ENCODE results near the gene MRPL49. TPM values are rescaled to one million over a fixed set of nuclear protein-coding genes. Genes with fewer than 3 reads are reported as not detected.

MRPL49 gene
- total and polyA plus RNA-seq, 12 donors = 32.7 to 180 (median 125) TPM

DNA sequence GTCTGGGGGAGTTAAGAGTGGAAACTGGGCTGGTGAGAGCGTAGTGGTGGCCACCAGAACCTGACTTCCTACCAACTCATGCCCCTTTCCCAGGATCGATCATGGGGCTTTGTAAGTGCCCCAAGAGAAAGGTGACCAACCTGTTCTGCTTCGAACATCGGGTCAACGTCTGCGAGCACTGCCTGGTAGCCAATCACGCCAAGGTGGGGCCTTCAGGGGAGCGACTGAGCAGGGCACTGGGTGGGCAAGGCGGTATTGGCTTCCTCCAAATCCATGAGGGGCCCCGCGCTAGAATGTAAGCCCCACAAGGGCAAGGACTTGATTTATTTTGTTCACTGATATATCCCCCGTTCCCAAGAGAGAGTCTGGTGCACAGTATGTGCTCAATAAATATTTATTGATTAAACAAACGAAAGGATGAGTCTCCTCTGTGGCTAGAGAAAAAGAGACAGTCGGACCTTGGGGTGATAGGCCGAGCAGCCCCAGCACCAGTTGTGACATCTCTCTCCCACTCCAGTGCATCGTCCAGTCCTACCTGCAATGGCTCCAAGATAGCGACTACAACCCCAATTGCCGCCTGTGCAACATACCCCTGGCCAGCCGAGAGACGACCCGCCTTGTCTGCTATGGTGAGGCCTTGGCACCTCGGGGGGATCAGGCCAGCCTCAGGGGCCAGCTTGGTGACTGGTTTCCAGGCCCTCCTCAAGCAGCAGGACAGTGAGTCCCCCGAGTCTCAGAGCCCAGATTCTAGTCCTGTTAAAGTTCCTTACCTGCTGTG, 37.3 kb upstream of the MRPL49 start:
- TF ChIP-seq, protein P1, sequence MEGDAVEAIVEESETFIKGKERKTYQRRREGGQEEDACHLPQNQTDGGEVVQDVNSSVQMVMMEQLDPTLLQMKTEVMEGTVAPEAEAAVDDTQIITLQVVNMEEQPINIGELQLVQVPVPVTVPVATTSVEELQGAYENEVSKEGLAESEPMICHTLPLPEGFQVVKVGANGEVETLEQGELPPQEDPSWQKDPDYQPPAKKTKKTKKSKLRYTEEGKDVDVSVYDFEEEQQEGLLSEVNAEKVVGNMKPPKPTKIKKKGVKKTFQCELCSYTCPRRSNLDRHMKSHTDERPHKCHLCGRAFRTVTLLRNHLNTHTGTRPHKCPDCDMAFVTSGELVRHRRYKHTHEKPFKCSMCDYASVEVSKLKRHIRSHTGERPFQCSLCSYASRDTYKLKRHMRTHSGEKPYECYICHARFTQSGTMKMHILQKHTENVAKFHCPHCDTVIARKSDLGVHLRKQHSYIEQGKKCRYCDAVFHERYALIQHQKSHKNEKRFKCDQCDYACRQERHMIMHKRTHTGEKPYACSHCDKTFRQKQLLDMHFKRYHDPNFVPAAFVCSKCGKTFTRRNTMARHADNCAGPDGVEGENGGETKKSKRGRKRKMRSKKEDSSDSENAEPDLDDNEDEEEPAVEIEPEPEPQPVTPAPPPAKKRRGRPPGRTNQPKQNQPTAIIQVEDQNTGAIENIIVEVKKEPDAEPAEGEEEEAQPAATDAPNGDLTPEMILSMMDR (IDR thresholded peaks at IDR 0.05) = no peak
- TF ChIP-seq POLR2A (IDR thresholded peaks at IDR 0.05) = no peak
- intact Hi-C loops (cut with DNase I) = no loop called here

DNA sequence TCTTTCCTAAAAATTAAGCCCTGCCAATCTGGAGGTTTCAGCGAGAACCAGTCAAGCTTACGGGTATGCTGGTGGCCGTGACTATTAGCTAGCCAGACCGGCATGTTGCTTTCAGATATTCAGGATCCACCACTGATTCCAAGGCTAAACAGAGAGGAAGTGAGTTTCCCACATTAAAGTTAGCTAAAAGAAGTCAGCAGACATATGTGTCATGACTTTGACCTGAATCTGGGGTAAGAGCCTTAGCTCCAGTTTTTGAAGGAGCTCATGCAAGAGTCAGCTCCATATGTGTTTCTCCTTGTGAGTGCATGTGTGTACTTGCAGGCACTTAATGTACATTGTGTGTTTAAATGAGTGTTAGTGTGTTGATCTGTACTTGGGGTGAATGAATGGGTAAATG, 36.7 kb upstream of the MRPL49 start:
- TF ChIP-seq POLR2A (IDR thresholded peaks at IDR 0.05) = no peak
- no peaks in the 10 kb centered on the region for H3K9me3 ChIP-seq (replicated peaks in 1 of 3)
- H3K27me3 ChIP-seq = no peaks in the 10 kb centered on the region
- H3K36me3 ChIP-seq (replicated peaks in 1 of 2) = peaks cover 0 to 46% of the 10 kb centered on the region in 2 donors
- no peak overlapping the region for H3K27ac ChIP-seq
- peaks cover 12 to 20% of the 10 kb centered on the region in 2 donors for H3K4me1 ChIP-seq (replicated peaks in 1 of 2)
- WGBS, 4 donors = 75 to 87% (median 81%) methylated on average over 4 of the region's 4 CpGs
- DNase-seq = no peak
- intact Hi-C loops (cut with DNase I) = no loop called here
- H3K4me3 ChIP-seq = no peak overlapping the region

More for the DNA sequence above, 37.3 kb upstream of the MRPL49 start:
- 20 to 42% (median 35%) methylated on average over 16 to 23 of the region's 23 CpGs for WGBS, 4 donors
- Histone ChIP-seq H3K4me3 (peak overlapping the region; percentile 41 to 93 (median 80)), H3K27me3 (no peaks in the 10 kb centered on the region), H3K36me3 (replicated peaks in 1 of 2) (peaks cover 0 to 44% of the 10 kb centered on the region in 2 donors), H3K27ac (peak overlapping the region; percentile 84 to 93 (median 90)), H3K9me3 (replicated peaks in 1 of 3) (no peaks in the 10 kb centered on the region), H3K4me1 (replicated peaks in 1 of 2) (peaks cover 12 to 20% of the 10 kb centered on the region in 2 donors)
- no peak for DNase-seq

DNA sequence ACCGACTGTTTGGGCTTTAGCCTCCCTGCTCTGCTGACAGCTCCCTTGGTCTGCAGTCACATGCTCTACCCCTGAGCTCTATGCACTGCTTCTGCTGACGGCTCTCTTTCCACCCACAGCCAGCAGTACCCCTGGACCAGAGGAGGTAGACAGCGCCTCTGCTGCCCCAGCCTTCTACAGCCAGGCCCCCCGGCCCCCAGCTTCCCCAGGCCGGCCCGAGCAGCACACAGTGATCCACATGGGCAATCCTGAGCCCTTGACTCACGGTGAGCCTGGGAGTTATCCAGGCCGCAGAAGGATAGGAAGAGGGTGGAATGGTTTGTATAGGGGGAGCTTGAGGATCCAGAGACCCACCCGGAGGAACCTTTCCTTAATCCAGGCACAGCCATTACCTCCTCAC, 35.3 kb upstream of the MRPL49 start:
- no peaks in the 10 kb centered on the region for H3K27me3 ChIP-seq
- no peaks in the 10 kb centered on the region for H3K9me3 ChIP-seq (replicated peaks in 1 of 3)
- peaks cover 0 to 46% of the 10 kb centered on the region in 2 donors for H3K36me3 ChIP-seq (replicated peaks in 1 of 2)
- no peak for TF ChIP-seq POLR2A (IDR thresholded peaks at IDR 0.05)
- TF ChIP-seq, protein P1 (IDR thresholded peaks at IDR 0.05) = no peak
- no peak for DNase-seq
- WGBS, 4 donors = 78 to 91% (median 85%) methylated on average over 3 to 9 of the region's 9 CpGs
- H3K4me1 ChIP-seq (replicated peaks in 1 of 2) = peaks cover 12 to 20% of the 10 kb centered on the region in 2 donors
- H3K27ac ChIP-seq = no peak overlapping the region
- no peak overlapping the region for H3K4me3 ChIP-seq
- intact Hi-C loops (cut with DNase I) = no loop called here

DNA sequence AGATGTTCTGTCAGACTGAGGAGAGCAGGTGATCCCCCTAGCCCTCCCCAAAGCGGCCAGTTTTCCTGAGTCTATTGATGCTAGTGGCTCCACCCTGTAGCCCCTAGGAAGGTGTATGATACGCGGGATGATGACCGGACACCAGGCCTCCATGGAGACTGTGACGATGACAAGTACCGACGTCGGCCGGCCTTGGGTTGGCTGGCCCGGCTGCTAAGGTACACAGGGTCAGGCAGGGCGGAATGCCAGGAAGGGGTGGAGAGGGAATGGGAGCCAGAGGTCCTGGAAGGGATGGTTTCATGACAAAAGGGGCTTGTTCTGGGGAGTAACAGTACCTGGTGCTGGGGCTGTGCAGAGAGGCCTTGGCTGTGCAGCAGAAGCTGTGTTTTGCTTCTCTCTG, 34.9 kb upstream of the MRPL49 start:
- H3K4me3 ChIP-seq = no peak overlapping the region
- 60 to 78% (median 62%) methylated on average over 11 of the region's 11 CpGs for WGBS, 4 donors
- H3K4me1 ChIP-seq (replicated peaks in 1 of 2) = peaks cover 12 to 20% of the 10 kb centered on the region in 2 donors
- DNase-seq = peak in 5 of 7 donors; percentile 41 to 67 (median 44)
- TF ChIP-seq, protein P1 (IDR thresholded peaks at IDR 0.05) = no peak
- TF ChIP-seq POLR2A (IDR thresholded peaks at IDR 0.05) = no peak
- no peak overlapping the region for H3K27ac ChIP-seq
- H3K27me3 ChIP-seq = no peaks in the 10 kb centered on the region
- peaks cover 0 to 46% of the 10 kb centered on the region in 2 donors for H3K36me3 ChIP-seq (replicated peaks in 1 of 2)
- intact Hi-C loops (cut with DNase I) = no loop called here
- no peaks in the 10 kb centered on the region for H3K9me3 ChIP-seq (replicated peaks in 1 of 3)

Data from adrenal gland (tissue), 12 donors.